Duodenal mucosa (tissue), 2 donors: ENCODE measurements around the gene PCCA.

Experiments
- H3K27ac ChIP-seq: one replicate; pipeline ENCODE4 v1.7.0; 2013; ENCODE audit warnings: low read depth, low read length
- H3K27me3 ChIP-seq, 2 donors: one replicate each; pipeline ENCODE4 v1.7.0; 2013; ENCODE audit warnings: low read length in 2 of 2, control low read depth in 1 of 2; ENCODE audit not compliant: insufficient read depth in 2 of 2, control insufficient read depth in 1 of 2
- H3K36me3 ChIP-seq, 2 donors: one replicate each; pipeline ENCODE4 v1.7.0; 2013; ENCODE audit warnings: low read length in 2 of 2, control low read depth in 1 of 2; ENCODE audit not compliant: insufficient read depth in 2 of 2, control insufficient read depth in 1 of 2
- H3K4me1 ChIP-seq, 2 donors: one replicate each; pipeline ENCODE4 v1.7.0; 2013; ENCODE audit warnings: low read length in 2 of 2, control low read depth in 1 of 2; ENCODE audit not compliant: insufficient read depth in 2 of 2, control insufficient read depth in 1 of 2
- H3K4me3 ChIP-seq, 2 donors: one replicate each; pipeline ENCODE4 v1.7.0; 2013; ENCODE audit warnings: low read length in 2 of 2, low read depth in 1 of 2
- H3K9ac ChIP-seq, 2 donors: one replicate each; pipeline ENCODE4 v1.7.0; 2013; ENCODE audit warnings: low read length in 2 of 2, low read depth in 1 of 2
- H3K9me3 ChIP-seq, 2 donors: one replicate each; pipeline ENCODE4 v1.7.0; 2013; ENCODE audit warnings: low read length in 2 of 2, control low read depth in 1 of 2; ENCODE audit not compliant: control insufficient read depth in 1 of 2

PCCA gene

GRCh38 chr13:100526318-100527000 is 437.6 kb downstream of the PCCA start:
- Histone ChIP-seq H3K4me1 (peaks cover 4 to 9% of the 10 kb centered on the region in 2 donors), H3K36me3 (peaks cover 0 to 8% of the 10 kb centered on the region in 2 donors), H3K27me3 (no peaks in the 10 kb centered on the region), H3K27ac (no peak overlapping the region), H3K9ac (no peak overlapping the region), H3K9me3 (no peaks in the 10 kb centered on the region), H3K4me3 (no peak overlapping the region)

- Histone ChIP-seq H3K27ac (no peak overlapping the region), H3K4me1 (peaks cover 4 to 5% of the 10 kb centered on the region in 2 donors), H3K27me3 (no peaks in the 10 kb centered on the region), H3K9me3 (no peaks in the 10 kb centered on the region), H3K9ac (no peak overlapping the region), H3K36me3 (peaks cover 0 to 13% of the 10 kb centered on the region in 2 donors), H3K4me3 (no peak overlapping the region)
Observed at GRCh38 chr13:100527644-100528043, 438.8 kb downstream of the PCCA start.

GRCh38 chr13:100528353-100528752 is 439.5 kb downstream of the PCCA start:
- Histone ChIP-seq H3K4me3 (no peak overlapping the region), H3K4me1 (no peaks in the 10 kb centered on the region), H3K27ac (no peak overlapping the region), H3K9me3 (no peaks in the 10 kb centered on the region), H3K27me3 (no peaks in the 10 kb centered on the region), H3K9ac (no peak overlapping the region), H3K36me3 (peaks cover 0 to 19% of the 10 kb centered on the region in 2 donors)

- H3K27me3 ChIP-seq: no peaks in the 10 kb centered on the region
- H3K9ac ChIP-seq: no peak overlapping the region
- H3K9me3 ChIP-seq: no peaks in the 10 kb centered on the region
- peaks cover 0 to 19% of the 10 kb centered on the region in 2 donors for H3K36me3 ChIP-seq
- no peak overlapping the region for H3K27ac ChIP-seq
- no peak overlapping the region for H3K4me3 ChIP-seq
- H3K4me1 ChIP-seq: no peaks in the 10 kb centered on the region
Observed at GRCh38 chr13:100528820-100529219, 439.9 kb downstream of the PCCA start.

- Histone ChIP-seq H3K4me3 (no peak overlapping the region), H3K9me3 (no peaks in the 10 kb centered on the region), H3K27ac (no peak overlapping the region), H3K9ac (no peak overlapping the region), H3K4me1 (no peaks in the 10 kb centered on the region), H3K36me3 (peaks cover 0 to 22% of the 10 kb centered on the region in 2 donors), H3K27me3 (no peaks in the 10 kb centered on the region)
Observed at GRCh38 chr13:100529666-100530377, 440.9 kb downstream of the PCCA start.

- Histone ChIP-seq H3K9me3 (no peaks in the 10 kb centered on the region), H3K4me1 (no peaks in the 10 kb centered on the region), H3K9ac (no peak overlapping the region), H3K36me3 (peaks cover 0 to 22% of the 10 kb centered on the region in 2 donors), H3K27ac (no peak overlapping the region), H3K27me3 (no peaks in the 10 kb centered on the region), H3K4me3 (no peak overlapping the region)
Observed at GRCh38 chr13:100530671-100531213, 441.8 kb downstream of the PCCA start.

- no peak overlapping the region for H3K4me3 ChIP-seq
- peaks cover 0 to 22% of the 10 kb centered on the region in 2 donors for H3K36me3 ChIP-seq
- H3K9ac ChIP-seq: no peak overlapping the region
- no peak overlapping the region for H3K27ac ChIP-seq
- no peaks in the 10 kb centered on the region for H3K27me3 ChIP-seq
- H3K9me3 ChIP-seq: no peaks in the 10 kb centered on the region
- no peaks in the 10 kb centered on the region for H3K4me1 ChIP-seq
Observed at GRCh38 chr13:100532090-100532766, 443.3 kb downstream of the PCCA start.

GRCh38 chr13:100532836-100533435 is 444.0 kb downstream of the PCCA start:
- Histone ChIP-seq H3K36me3 (peaks cover 0 to 22% of the 10 kb centered on the region in 2 donors), H3K9me3 (no peaks in the 10 kb centered on the region), H3K27ac (no peak overlapping the region), H3K4me3 (no peak overlapping the region), H3K4me1 (no peaks in the 10 kb centered on the region), H3K27me3 (no peaks in the 10 kb centered on the region), H3K9ac (no peak overlapping the region)

- no peaks in the 10 kb centered on the region for H3K4me1 ChIP-seq
- H3K9me3 ChIP-seq: no peaks in the 10 kb centered on the region
- H3K27me3 ChIP-seq: no peaks in the 10 kb centered on the region
- H3K27ac ChIP-seq: no peak overlapping the region
- H3K36me3 ChIP-seq: peaks cover 0 to 19% of the 10 kb centered on the region in 2 donors
- H3K4me3 ChIP-seq: no peak overlapping the region
- H3K9ac ChIP-seq: no peak overlapping the region
Observed at GRCh38 chr13:100533588-100534041, 444.7 kb downstream of the PCCA start.
